HCT116 (cell line): ENCODE data around the gene LMTK3.

Experiments used
- CEBPB ChIP-seq: IDR thresholded peaks from 2 replicates; pipeline ENCODE4 v1.6.1; 2012; ENCODE audit warnings: low read depth
- ELF1 ChIP-seq: IDR thresholded peaks from 2 replicates; pipeline ENCODE4 v1.6.1; 2012; ENCODE audit warnings: low read depth, borderline replicate concordance
- POLR2AphosphoS5 ChIP-seq: IDR thresholded peaks from 2 replicates; pipeline ENCODE4 v1.6.1; 2011; ENCODE audit warnings: mild to moderate bottlenecking, low read depth, low read length, moderate library complexity
- YY1 ChIP-seq: IDR thresholded peaks from 2 replicates; pipeline ENCODE4 v1.6.1; 2011; ENCODE audit warnings: low read length, low read depth, moderate library complexity, mild to moderate bottlenecking; ENCODE audit not compliant: insufficient replicate concordance; ENCODE audit errors: extremely low read depth
- TF ChIP-seq, protein P1 (sequence below), 3 experiments: fragments of 200-600 bp in 1 of 3; sonication (generic) in 1 of 3; IDR thresholded peaks in 2 of 3; conservative IDR thresholded peaks in 1 of 3; 2 replicates each; pipeline ENCODE4 v1.5.1; 2012 to 2017; ENCODE audit warnings: low read depth in 2 of 3, low read length in 2 of 3, antibody characterized with exemption in 1 of 3, borderline replicate concordance in 1 of 3, control low read depth in 1 of 3, mild to moderate bottlenecking in 1 of 3, mixed read lengths in 1 of 3, mixed run types in 1 of 3, moderate library complexity in 1 of 3; ENCODE audit not compliant: insufficient read depth in 1 of 3

GRCh38 chr19:48444129-48444935 lies 67.3 kb downstream of the LMTK3 start:
- TF ChIP-seq ELF1 (no peak), POLR2AphosphoS5 (no peak), CEBPB (no peak), YY1 (no peak)
- TF ChIP-seq, protein P1, sequence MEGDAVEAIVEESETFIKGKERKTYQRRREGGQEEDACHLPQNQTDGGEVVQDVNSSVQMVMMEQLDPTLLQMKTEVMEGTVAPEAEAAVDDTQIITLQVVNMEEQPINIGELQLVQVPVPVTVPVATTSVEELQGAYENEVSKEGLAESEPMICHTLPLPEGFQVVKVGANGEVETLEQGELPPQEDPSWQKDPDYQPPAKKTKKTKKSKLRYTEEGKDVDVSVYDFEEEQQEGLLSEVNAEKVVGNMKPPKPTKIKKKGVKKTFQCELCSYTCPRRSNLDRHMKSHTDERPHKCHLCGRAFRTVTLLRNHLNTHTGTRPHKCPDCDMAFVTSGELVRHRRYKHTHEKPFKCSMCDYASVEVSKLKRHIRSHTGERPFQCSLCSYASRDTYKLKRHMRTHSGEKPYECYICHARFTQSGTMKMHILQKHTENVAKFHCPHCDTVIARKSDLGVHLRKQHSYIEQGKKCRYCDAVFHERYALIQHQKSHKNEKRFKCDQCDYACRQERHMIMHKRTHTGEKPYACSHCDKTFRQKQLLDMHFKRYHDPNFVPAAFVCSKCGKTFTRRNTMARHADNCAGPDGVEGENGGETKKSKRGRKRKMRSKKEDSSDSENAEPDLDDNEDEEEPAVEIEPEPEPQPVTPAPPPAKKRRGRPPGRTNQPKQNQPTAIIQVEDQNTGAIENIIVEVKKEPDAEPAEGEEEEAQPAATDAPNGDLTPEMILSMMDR (IDR thresholded peaks at IDR 0.05 in 2 of 3, conservative IDR thresholded peaks at IDR 0.05 in 1 of 3; ENCODE audit: borderline replicate concordance in 1 of 3, insufficient read depth in 1 of 3, low read depth in 2 of 3, low read length in 2 of 3) = no peak
